Mucosa of stomach (tissue), 1 donor: Measurements from ENCODE around the gene CLMN.

Experiments used
- H3K27me3 ChIP-seq: one replicate; pipeline ENCODE4 v1.7.0; 2013; ENCODE audit warnings: mild to moderate bottlenecking, low read length; ENCODE audit not compliant: control insufficient read depth, insufficient read depth
- H3K36me3 ChIP-seq: one replicate; pipeline ENCODE4 v1.7.0; 2013; ENCODE audit warnings: low read length; ENCODE audit not compliant: control insufficient read depth, insufficient read depth
- H3K4me1 ChIP-seq: one replicate; pipeline ENCODE4 v1.7.0; 2013; ENCODE audit warnings: mild to moderate bottlenecking, low read length; ENCODE audit not compliant: control insufficient read depth, insufficient read depth
- H3K4me3 ChIP-seq: one replicate; pipeline ENCODE4 v1.7.0; 2013; ENCODE audit warnings: low read length
- H3K9ac ChIP-seq: one replicate; pipeline ENCODE4 v1.7.0; 2013; ENCODE audit warnings: mild to moderate bottlenecking, low read length, moderate library complexity
- H3K9me3 ChIP-seq: one replicate; pipeline ENCODE4 v1.7.0; 2013; ENCODE audit warnings: mild to moderate bottlenecking, low read length, moderate library complexity; ENCODE audit not compliant: control insufficient read depth
- donor health status: Pancreatic carcinoma.

The CLMN gene

DNA sequence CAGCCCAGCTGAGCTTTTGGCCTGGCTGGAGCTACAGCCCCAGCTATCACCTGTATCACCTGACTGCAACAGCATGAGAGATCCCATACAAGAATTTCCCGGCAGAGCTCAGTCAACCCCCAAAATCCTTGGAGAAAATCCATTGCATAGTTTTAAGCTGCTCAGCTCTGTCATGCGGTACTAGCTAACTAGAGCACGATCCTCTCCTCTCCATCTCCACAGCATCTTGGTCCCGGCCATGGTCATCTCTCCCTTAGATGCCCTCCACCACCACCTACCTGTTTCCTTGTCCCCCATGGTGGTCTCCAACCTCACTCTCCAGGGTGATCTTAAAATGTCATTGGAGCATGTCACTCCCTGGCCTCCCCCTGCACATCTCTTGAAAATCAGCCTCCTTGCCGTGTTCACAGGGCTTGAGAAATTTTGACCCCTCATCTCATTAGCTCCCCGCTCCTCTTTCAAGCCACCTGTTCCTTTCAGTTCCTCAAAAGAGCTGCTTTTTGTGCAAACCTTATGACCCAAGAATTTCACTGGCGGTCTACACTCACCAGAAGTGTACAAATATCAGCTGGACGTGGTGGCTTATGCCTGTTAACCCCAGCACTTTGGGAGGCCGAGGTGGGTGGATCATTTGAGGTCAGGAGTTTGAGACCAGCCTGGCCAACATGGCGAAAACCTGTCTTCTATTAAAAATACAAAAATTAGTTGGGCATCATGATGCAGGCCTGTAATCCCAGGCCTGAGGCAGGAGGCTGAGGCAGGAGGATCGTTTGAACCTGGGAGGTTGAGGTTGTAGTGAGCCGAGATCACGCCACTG lies 8.1 kb upstream of the CLMN start:
- Histone ChIP-seq H3K9me3 (no peaks in the 10 kb centered on the region), H3K4me3 (no peak overlapping the region), H3K4me1 (peaks cover 26% of the 10 kb centered on the region), H3K36me3 (no peaks in the 10 kb centered on the region), H3K9ac (no peak overlapping the region), H3K27me3 (no peaks in the 10 kb centered on the region)

DNA sequence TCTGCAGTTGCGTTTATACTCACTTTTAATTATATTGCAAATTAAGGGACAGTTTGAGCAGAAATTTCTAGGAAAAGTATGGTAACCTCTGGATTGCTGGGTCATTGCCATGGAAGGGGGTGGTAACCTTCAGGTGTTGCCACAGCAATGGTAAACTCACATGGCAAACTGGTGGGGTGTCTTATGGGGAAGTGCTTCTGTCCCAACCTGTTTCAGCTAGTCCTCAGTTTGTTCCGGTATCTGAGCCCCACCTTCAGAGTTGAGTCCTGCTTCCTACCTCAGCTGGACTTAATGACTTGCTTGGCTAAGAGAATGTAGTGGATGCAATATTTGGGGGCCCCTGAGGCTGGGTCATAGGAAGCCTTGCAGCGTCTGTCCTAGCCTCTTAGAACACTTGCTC lies 7.3 kb upstream of the CLMN start:
- Histone ChIP-seq H3K27me3 (no peaks in the 10 kb centered on the region), H3K36me3 (no peaks in the 10 kb centered on the region), H3K9ac (no peak overlapping the region), H3K4me3 (no peak overlapping the region), H3K4me1 (peaks cover 26% of the 10 kb centered on the region), H3K9me3 (no peaks in the 10 kb centered on the region)

- Histone ChIP-seq H3K9ac (no peak overlapping the region), H3K9me3 (no peaks in the 10 kb centered on the region), H3K4me1 (peaks cover 26% of the 10 kb centered on the region), H3K36me3 (no peaks in the 10 kb centered on the region), H3K4me3 (no peak overlapping the region), H3K27me3 (no peaks in the 10 kb centered on the region)
These were observed 4.2 kb upstream of the CLMN start for GRCh38 chr14:95323917-95324316.

DNA sequence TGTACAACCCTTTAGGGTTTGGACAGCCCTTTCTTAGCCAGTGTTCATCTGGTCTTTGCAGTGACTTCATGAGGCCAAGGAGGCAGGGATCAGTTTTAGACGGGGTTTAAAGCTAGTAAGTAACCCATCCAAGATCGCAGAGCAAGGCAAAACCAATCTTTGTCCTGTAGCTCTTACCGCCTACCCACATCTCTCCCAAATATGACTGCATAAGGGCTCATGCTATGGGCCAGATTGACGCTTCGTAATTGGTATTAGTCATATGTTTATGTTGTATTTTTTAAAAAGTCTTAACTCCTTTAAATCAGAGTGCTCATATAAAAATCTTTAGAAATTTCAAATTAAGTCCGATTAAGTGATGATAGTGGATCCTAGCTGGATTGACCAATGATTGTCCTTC lies 3.7 kb upstream of the CLMN start:
- no peaks in the 10 kb centered on the region for H3K36me3 ChIP-seq
- H3K4me3 ChIP-seq, result no peak overlapping the region
- no peaks in the 10 kb centered on the region for H3K9me3 ChIP-seq
- H3K9ac ChIP-seq, result no peak overlapping the region
- peaks cover 28% of the 10 kb centered on the region for H3K4me1 ChIP-seq
- H3K27me3 ChIP-seq, result no peaks in the 10 kb centered on the region

DNA sequence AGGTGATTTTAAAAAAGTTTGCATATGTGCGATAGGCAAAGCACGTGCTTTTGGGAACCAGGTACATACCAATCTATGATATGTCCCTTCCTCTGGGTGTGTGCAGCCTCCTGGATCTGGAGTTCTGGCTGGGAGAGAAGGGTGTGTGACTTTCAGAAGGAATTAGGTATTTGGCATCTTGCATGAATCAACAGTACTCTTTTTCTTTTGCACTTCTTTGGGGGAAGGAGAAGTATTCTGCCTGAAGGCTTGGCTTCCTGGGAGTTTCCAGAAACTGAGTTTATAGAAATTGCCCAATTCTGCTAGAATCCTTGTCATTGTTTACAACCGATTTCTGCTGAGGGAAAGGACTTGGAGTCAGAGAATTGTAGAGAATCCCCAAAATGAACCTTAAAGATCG lies 2.9 kb upstream of the CLMN start:
- Histone ChIP-seq H3K9me3 (no peaks in the 10 kb centered on the region), H3K9ac (no peak overlapping the region), H3K36me3 (no peaks in the 10 kb centered on the region), H3K4me3 (no peak overlapping the region), H3K27me3 (no peaks in the 10 kb centered on the region), H3K4me1 (peaks cover 36% of the 10 kb centered on the region)

- Histone ChIP-seq H3K27me3 (no peaks in the 10 kb centered on the region), H3K36me3 (no peaks in the 10 kb centered on the region), H3K4me1 (peaks cover 36% of the 10 kb centered on the region), H3K9ac (no peak overlapping the region), H3K4me3 (no peak overlapping the region), H3K9me3 (no peaks in the 10 kb centered on the region)
These were observed 2.2 kb upstream of the CLMN start for GRCh38 chr14:95321693-95322455.

- Histone ChIP-seq H3K36me3 (no peaks in the 10 kb centered on the region), H3K27me3 (no peaks in the 10 kb centered on the region), H3K4me3 (no peak overlapping the region), H3K9ac (no peak overlapping the region), H3K9me3 (no peaks in the 10 kb centered on the region), H3K4me1 (peaks cover 36% of the 10 kb centered on the region)
These were observed 1.4 kb upstream of the CLMN start for GRCh38 chr14:95320955-95321600.

DNA sequence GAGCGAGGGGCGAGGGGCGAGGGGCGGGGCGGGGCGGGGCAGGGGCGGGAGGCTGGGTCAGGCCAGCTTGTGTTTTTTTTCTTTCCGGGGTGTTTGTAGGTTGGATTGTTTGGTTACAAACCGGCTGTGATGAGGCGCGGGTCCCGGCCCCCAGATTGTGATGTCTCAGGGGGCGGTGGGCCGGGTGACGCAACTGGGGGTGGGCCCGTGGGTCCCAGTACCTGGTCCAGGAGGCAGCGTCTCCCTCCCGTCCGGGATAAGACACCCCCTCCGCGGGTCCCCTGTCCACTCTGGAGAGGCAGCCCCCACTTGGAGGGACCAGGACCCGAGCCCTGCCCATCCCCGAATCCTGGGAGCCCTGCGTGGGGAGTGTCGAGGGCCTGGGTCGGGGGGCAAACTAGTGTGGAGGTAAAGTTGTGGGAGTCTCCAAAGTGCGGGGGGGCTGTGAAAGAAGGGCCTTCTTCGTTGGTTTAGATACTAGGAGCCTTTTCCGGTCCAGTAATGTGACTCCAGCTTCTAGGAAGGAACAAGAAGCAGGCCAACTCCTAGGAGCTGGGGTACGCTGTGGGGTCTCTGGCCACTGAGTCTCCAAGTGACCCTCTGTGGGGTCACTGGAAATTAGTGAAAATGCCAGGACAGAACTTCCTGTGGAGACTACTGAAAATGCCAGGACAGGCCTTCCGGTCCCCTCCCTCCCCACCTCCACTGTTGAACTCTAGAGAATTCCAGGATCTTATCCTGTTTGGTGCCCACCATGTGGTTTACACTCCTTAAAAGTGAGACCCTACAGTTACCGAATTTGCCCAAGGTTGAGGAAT lies 579 bp upstream of the CLMN start:
- H3K9ac ChIP-seq, result peak overlapping the region; percentile 36
- peaks cover 38% of the 10 kb centered on the region for H3K4me1 ChIP-seq
- H3K27me3 ChIP-seq, result no peaks in the 10 kb centered on the region
- no peaks in the 10 kb centered on the region for H3K36me3 ChIP-seq
- no peaks in the 10 kb centered on the region for H3K9me3 ChIP-seq
- H3K4me3 ChIP-seq, result no peak overlapping the region

- Histone ChIP-seq H3K4me1 (peaks cover 55% of the 10 kb centered on the region), H3K27me3 (no peaks in the 10 kb centered on the region), H3K9ac (peak overlapping the region; percentile 79), H3K9me3 (no peaks in the 10 kb centered on the region), H3K36me3 (no peaks in the 10 kb centered on the region), H3K4me3 (peak overlapping the region; percentile 62)
These were observed 1.1 kb downstream of the CLMN start for GRCh38 chr14:95318399-95319311.

- Histone ChIP-seq H3K36me3 (no peaks in the 10 kb centered on the region), H3K9me3 (no peaks in the 10 kb centered on the region), H3K4me1 (peaks cover 56% of the 10 kb centered on the region), H3K9ac (no peak overlapping the region), H3K27me3 (no peaks in the 10 kb centered on the region), H3K4me3 (peak overlapping the region; percentile 62)
These were observed 1.8 kb downstream of the CLMN start for GRCh38 chr14:95317817-95318343.

DNA sequence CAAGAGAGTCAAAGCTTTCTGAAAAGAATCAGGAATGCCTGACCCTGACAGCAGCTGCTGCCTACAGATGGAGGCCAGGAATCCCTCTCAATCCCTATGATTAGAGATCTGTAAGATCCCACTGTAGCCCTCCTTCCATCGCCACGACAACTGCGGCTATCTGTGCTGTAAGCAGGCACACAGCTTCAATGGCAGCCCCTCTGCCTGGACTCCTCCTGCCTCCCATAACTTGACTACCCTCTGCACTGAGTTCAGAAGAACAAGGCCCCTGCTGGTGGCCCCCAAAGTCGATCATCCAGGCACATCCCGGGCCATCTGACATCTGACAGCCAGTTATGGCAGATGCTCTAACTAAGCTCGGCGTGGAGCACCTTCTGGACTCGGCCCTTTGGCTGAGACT lies 2.9 kb downstream of the CLMN start:
- H3K36me3 ChIP-seq, result no peaks in the 10 kb centered on the region
- H3K4me1 ChIP-seq, result peaks cover 53% of the 10 kb centered on the region
- H3K4me3 ChIP-seq, result no peak overlapping the region
- no peaks in the 10 kb centered on the region for H3K9me3 ChIP-seq
- H3K27me3 ChIP-seq, result no peaks in the 10 kb centered on the region
- H3K9ac ChIP-seq, result no peak overlapping the region
